Testis (tissue), 3 donors: ENCODE results near the gene OPA1. TPM values are rescaled to one million over a fixed set of nuclear protein-coding genes. Genes with fewer than 3 reads are reported as not detected.

ENCODE experiments used
- DNase-seq: peaks from one replicate; pipeline ENCODE4 v3.0.0-alpha.2; 2019
- H3K27ac ChIP-seq, 2 donors: fragments of 200-600 bp; sonication (generic); one replicate each; pipeline ENCODE4 v1.5.1; 2019
- H3K27me3 ChIP-seq: fragments of 200-600 bp; sonication (generic); one replicate; pipeline ENCODE4 v1.5.1; 2019
- H3K36me3 ChIP-seq: fragments of 200-600 bp; sonication (generic); one replicate; pipeline ENCODE4 v1.5.1; 2017; ENCODE audit warnings: low read depth; ENCODE audit errors: missing control alignments
- H3K4me1 ChIP-seq: fragments of 200-600 bp; sonication (generic); one replicate; pipeline ENCODE4 v1.5.1; 2019
- H3K4me3 ChIP-seq, 2 donors: fragments of 200-600 bp; sonication (generic); one replicate each; pipeline ENCODE4 v1.5.1; 2017 to 2019
- H3K9me3 ChIP-seq: fragments of 200-600 bp; sonication (generic); one replicate; pipeline ENCODE4 v1.5.1; 2017
- CTCF ChIP-seq, 3 experiments: fragments of 450-650 bp in 2 of 3; fragments of 200-600 bp in 1 of 3; sonication (generic) in 1 of 3; IDR thresholded peaks; one replicate each; pipeline ENCODE4 v1.5.1; 2016 to 2019; ENCODE audit warnings: antibody characterized with exemption in 3 of 3, mild to moderate bottlenecking in 2 of 3, moderate library complexity in 1 of 3
- POLR2A ChIP-seq: fragments of 450-650 bp; IDR thresholded peaks from one replicate; pipeline ENCODE4 v1.6.1; 2017; ENCODE audit warnings: antibody characterized with exemption, mild to moderate bottlenecking, moderate library complexity
- WGBS, 2 donors: methylation state at CpG; one replicate each; pipeline ENCODE4 v1.1.5; 2018; 5-methylcytosine and 5-hydroxymethylcytosine counted together
- intact Hi-C: fragments of 100-400 bp; cut with DNase I; formaldehyde crosslinking; loops from one replicate; pipeline ENCODE4 v1.15.1; 2023; ENCODE audit warnings: low total_unique reads
- polyA plus RNA-seq: library from polyadenylated mRNA; stranded (reverse); fragments of 350-450 nt; fragmentation: Illumina TruSeq; extraction: RNeasy Lipid Tissue Mini Kit (QIAGEN cat#74804); gene quantifications from one replicate; pipeline ENCODE4 v1.2.3, GENCODE V29; 2014; ENCODE audit warnings: low read depth, low replicate concordance; ENCODE audit not compliant: insufficient read depth
- total RNA-seq, 2 donors: library from RNA; depleted of rRNA; stranded (reverse); fragments of >200 nt; gene quantifications; one replicate each; pipeline ENCODE4 v1.2.3, GENCODE V29; 2016

The OPA1 gene
- total and polyA plus RNA-seq, 3 donors from 2014 or later, result 21.0 to 39.8 (median 35.1) TPM

GRCh38 chr3:193548406-193548805 is 44.6 kb upstream of the OPA1 start:
- Histone ChIP-seq H3K4me3 (no peak overlapping the region), H3K36me3 (no peaks in the 10 kb centered on the region), H3K27me3 (no peaks in the 10 kb centered on the region), H3K4me1 (no peaks in the 10 kb centered on the region), H3K9me3 (no peaks in the 10 kb centered on the region), H3K27ac (no peak overlapping the region)
- no peak for DNase-seq
- TF ChIP-seq CTCF (IDR thresholded peaks at IDR 0.05), result no peak
- no peak for TF ChIP-seq POLR2A
- intact Hi-C loops, result no loop called here
- WGBS, 2 donors, result 44 to 54% methylated on average over 4 of the region's 4 CpGs

- Histone ChIP-seq H3K27ac (no peak overlapping the region), H3K27me3 (no peaks in the 10 kb centered on the region), H3K4me3 (no peak overlapping the region), H3K4me1 (no peaks in the 10 kb centered on the region), H3K9me3 (no peaks in the 10 kb centered on the region), H3K36me3 (no peaks in the 10 kb centered on the region)
- intact Hi-C loops, result no loop called here
- no peak for DNase-seq
- no peak for TF ChIP-seq POLR2A
- no peak for TF ChIP-seq CTCF (IDR thresholded peaks at IDR 0.05)
- WGBS, 2 donors, result 46 to 75% methylated on average over 1 of the region's 1 CpG
Observed at GRCh38 chr3:193552923-193553322, 40.1 kb upstream of the OPA1 start.

GRCh38 chr3:193553586-193553985 is 39.4 kb upstream of the OPA1 start:
- Histone ChIP-seq H3K27me3 (no peaks in the 10 kb centered on the region), H3K9me3 (no peaks in the 10 kb centered on the region), H3K4me3 (no peak overlapping the region), H3K4me1 (no peaks in the 10 kb centered on the region), H3K27ac (no peak overlapping the region), H3K36me3 (no peaks in the 10 kb centered on the region)
- no peak for TF ChIP-seq POLR2A
- no peak for TF ChIP-seq CTCF (IDR thresholded peaks at IDR 0.05)
- no peak for DNase-seq
- intact Hi-C loops, result no loop called here
- 90 to 91% methylated on average over 1 of the region's 1 CpG for WGBS, 2 donors

- H3K27me3 ChIP-seq, result no peaks in the 10 kb centered on the region
- WGBS, 2 donors, result 35 to 49% methylated on average over 9 of the region's 9 CpGs
- no peak within 1 kb of the TSS for H3K27ac ChIP-seq
- no peaks in the 10 kb centered on the region for H3K9me3 ChIP-seq
- H3K4me3 ChIP-seq, result no peak within 1 kb of the TSS
- intact Hi-C loops, result no loop called here
- no peaks in the 10 kb centered on the region for H3K4me1 ChIP-seq
- no peak for TF ChIP-seq CTCF (IDR thresholded peaks at IDR 0.05)
- no peaks in the 10 kb centered on the region for H3K36me3 ChIP-seq
- DNase-seq, result no peak
Observed at GRCh38 chr3:193554811-193555210, 38.2 kb upstream of the OPA1 start, which contains the start of gene ATP13A4. Gene ATP13A4, minus strand, starts transcription at chr3:193554895. Its CDS starts 96 bp downstream, at chr3:193554799.

GRCh38 chr3:193556841-193557240 is 36.2 kb upstream of the OPA1 start:
- intact Hi-C loops, result no loop called here
- DNase-seq, result no peak
- TF ChIP-seq POLR2A, result no peak

More at GRCh38 chr3:193556841-193557240, 36.2 kb upstream of the OPA1 start:
- no peaks in the 10 kb centered on the region for H3K36me3 ChIP-seq
- no peak overlapping the region for H3K4me3 ChIP-seq
- WGBS, 2 donors, result 61 to 64% methylated on average over 2 of the region's 2 CpGs
- no peak overlapping the region for H3K27ac ChIP-seq
- H3K9me3 ChIP-seq, result no peaks in the 10 kb centered on the region
- no peaks in the 10 kb centered on the region for H3K4me1 ChIP-seq
- no peaks in the 10 kb centered on the region for H3K27me3 ChIP-seq
